ENCODE data around the gene MAP2K1.

DNA sequence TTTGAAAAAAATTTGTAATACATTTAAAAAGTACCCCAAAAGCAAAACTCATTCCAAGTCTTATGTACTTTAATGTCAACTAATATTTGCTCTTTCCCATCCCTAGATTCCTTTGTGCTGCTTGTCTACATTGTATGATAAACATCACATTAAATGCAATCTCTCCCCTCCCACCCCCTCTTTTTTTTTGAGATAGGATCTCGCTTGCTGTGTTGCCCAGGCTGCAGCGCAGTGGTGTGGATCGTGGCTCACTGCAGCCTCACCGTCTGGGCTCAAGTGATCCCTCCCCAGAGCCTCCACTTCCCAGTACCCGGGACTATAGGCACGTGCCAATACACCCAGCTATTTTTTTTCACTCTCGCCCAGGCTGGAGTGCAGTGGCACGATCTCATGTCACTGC lies 12.6 kb downstream of the MAP2K1 start:
- TF ChIP-seq EZH2 (IDR thresholded peaks at IDR 0.05) (no peak), POLR2AphosphoS5 (IDR thresholded peaks at IDR 0.05; ENCODE audit: borderline replicate concordance, low read depth, low read length) (no peak)
